ENCODE data around the gene RPL3.

The RPL3 gene

GRCh38 chr22:39292561-39293074, 26.8 kb downstream of the RPL3 start:
- no peak for DNase-seq (ENCODE audit: low spot score)
- no peak for TF ChIP-seq CTCF (IDR thresholded peaks at IDR 0.05; ENCODE audit: extremely low read depth, missing control alignments)

GRCh38 chr22:39292031-39292462, 27.4 kb downstream of the RPL3 start:
- DNase-seq (ENCODE audit: low spot score) = no peak
- no peak for TF ChIP-seq CTCF (IDR thresholded peaks at IDR 0.05; ENCODE audit: extremely low read depth, missing control alignments)

- TF ChIP-seq CTCF (IDR thresholded peaks at IDR 0.05; ENCODE audit: extremely low read depth, missing control alignments) = no peak
- no peak for DNase-seq (ENCODE audit: low spot score)
Measured at GRCh38 chr22:39291523-39291922, 27.9 kb downstream of the RPL3 start.

- DNase-seq (ENCODE audit: low spot score) = no peak
Measured at GRCh38 chr22:39290724-39291161, 28.7 kb downstream of the RPL3 start.

GRCh38 chr22:39289975-39290720, 29.3 kb downstream of the RPL3 start:
- no peak for DNase-seq (ENCODE audit: low spot score)
- no peak for TF ChIP-seq CTCF (IDR thresholded peaks at IDR 0.05; ENCODE audit: extremely low read depth, missing control alignments)

More at GRCh38 chr22:39290724-39291161, 28.7 kb downstream of the RPL3 start:
- TF ChIP-seq CTCF (IDR thresholded peaks at IDR 0.05; ENCODE audit: extremely low read depth, missing control alignments) = no peak

- DNase-seq (ENCODE audit: low spot score) = no peak
Measured at GRCh38 chr22:39289533-39289932, 29.9 kb downstream of the RPL3 start.

More at GRCh38 chr22:39289533-39289932, 29.9 kb downstream of the RPL3 start:
- no peak for TF ChIP-seq CTCF (IDR thresholded peaks at IDR 0.05; ENCODE audit: extremely low read depth, missing control alignments)

Measured in GM20000 (cell line).